GM19463 (cell line): ENCODE data around the gene MALT1.
"Not testable (repeated sequence)": the region's sequence is repeated elsewhere in the genome, so short reads cannot be mapped to it uniquely, and the experiment has no call there.

Experiments
- ATAC-seq: cut with Tn5 transposase; IDR thresholded peaks from one replicate; pipeline ENCODE4 v1.9.1; 2021; ENCODE audit warnings: mild to moderate bottlenecking, moderate library complexity; ENCODE audit not compliant: unreplicated experiment

Gene MALT1

GRCh38 chr18:58671111-58671631, at the start of gene MALT1:
MALT1 (plus strand) TSS chr18:58671465; CDS start chr18:58671644, 179 bp downstream.
- peak; percentile 73 for ATAC-seq

DNA sequence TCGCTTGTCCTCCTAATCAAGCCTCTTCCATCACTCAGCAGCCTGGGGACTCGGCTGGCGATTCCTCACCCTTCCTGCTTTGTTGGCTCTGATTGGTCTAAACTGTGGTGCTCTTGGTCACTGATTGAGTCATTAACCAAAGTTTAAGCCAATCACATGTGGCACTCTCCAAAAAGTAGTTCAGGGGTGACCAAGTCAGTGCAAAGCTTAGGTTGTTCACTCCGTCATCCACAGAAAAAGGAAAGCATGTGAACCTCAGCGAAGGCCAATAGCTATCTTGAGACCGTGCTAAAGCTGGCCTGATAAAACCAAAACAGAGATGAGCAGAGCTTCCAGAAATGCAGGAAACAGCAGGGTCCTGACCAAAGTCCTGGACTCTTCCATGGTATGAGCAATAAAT, 47.3 kb upstream of the MALT1 start:
- ATAC-seq = no peak

- no peak for ATAC-seq
These were observed 45.4 kb upstream of the MALT1 start for GRCh38 chr18:58625839-58626238.

GRCh38 chr18:58630071-58630470, 41.2 kb upstream of the MALT1 start:
- ATAC-seq = no peak

GRCh38 chr18:58631301-58631700, 40.0 kb upstream of the MALT1 start:
- ATAC-seq = no peak

DNA sequence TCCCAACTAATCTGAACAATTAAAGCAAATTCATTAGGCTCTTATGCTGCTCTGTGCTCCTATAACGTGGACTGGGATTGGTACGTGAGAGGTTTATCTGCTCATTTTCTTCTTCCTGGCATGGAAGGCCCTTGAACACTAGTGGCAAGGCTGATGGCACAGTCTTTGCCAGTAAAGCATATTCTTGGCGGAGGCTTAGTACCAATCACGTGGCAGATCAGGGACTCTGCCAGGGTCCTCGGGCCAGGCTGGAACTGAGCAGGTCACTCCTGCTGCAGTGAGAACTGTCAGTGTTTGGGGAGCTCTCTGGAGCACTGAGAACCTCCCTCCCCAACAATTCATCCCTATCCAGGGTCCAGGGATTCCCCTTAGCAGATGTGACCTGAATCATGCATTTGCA, 38.7 kb upstream of the MALT1 start:
- ATAC-seq = no peak

- no peak for ATAC-seq
These were observed 37.4 kb upstream of the MALT1 start for GRCh38 chr18:58633874-58634273.

GRCh38 chr18:58635891-58636290, 35.4 kb upstream of the MALT1 start:
- ATAC-seq = no peak

- no peak for ATAC-seq
These were observed 34.1 kb upstream of the MALT1 start for GRCh38 chr18:58637197-58637596.

GRCh38 chr18:58637946-58638345, 33.3 kb upstream of the MALT1 start:
- ATAC-seq = no peak

GRCh38 chr18:58638441-58638840, 32.8 kb upstream of the MALT1 start:
- no peak for ATAC-seq

DNA sequence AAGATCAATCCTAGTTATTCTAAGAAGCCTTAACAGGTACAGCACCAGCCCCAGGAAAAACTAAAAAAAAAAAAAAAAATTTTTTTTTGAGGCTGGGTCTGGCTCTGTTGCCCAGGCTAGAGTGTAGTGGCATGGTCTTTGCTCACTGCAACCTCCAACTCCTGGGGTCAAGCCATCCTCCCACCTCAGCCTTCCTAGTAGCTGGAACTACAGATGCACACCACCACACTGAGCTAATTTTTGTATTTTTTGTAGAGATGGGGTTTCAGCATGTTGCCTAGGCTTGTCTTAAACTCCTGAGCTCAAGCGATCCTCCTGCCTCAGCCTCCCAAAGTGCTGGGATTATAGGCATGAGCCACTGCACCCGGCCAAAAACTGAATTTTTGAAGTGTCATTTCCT, 32.0 kb upstream of the MALT1 start:
- no peak for ATAC-seq

DNA sequence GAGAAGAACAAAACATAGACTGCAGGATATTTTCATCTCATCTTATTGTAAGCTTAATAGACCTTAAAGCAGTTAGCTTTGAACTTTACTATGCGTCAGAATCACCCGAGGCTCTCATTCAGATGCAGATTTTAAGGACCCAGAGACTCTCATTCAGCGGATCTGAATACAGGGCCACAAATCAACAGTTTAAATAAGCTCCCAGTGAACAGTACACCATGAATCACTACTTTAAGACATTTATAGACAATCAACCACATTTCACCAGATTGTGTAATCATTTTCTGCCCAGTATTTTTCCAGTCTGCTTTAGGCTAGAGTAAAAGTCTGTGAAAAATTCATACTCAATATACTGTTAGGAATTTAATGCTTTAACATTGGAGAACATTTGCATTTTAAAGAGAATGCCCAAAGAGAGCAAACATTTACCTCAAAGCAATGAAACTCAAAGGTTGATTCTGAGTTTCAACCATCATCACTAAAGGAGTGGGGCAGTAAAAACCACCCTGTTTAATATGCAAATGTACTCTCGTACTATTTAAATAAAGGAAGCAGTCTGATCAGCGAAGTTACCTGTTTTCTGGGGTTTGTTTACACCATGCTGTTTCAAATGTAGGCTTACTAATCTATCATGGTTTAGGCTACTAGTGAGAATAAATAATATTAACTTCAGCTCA, 31.4 kb upstream of the MALT1 start:
- no peak for ATAC-seq

GRCh38 chr18:58640428-58640805, 30.8 kb upstream of the MALT1 start:
- no peak for ATAC-seq

GRCh38 chr18:58640891-58641610, 30.2 kb upstream of the MALT1 start:
- ATAC-seq = no peak

DNA sequence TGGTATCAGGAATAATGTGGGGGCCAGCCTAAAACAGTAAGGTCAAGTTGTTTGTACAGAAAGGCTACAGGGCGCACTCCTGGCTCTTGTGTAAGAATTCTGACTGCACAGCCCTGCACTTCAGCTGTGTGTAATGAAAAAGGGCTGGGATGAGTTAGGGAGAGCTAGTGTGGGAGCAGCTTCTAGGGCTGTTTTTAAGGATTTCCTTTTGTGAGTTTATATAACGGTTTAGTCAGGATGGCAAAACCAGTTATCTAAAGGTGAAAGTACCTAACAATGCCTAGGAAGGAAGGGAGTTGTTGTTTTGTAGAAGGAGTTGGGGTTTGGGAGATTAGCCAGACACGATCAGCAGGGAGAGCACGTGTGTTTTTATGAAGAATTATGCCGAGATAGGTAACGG, 27.7 kb upstream of the MALT1 start:
- ATAC-seq = not testable (repeated sequence)

- no peak for ATAC-seq
These were observed 25.9 kb upstream of the MALT1 start for GRCh38 chr18:58645398-58645797.

DNA sequence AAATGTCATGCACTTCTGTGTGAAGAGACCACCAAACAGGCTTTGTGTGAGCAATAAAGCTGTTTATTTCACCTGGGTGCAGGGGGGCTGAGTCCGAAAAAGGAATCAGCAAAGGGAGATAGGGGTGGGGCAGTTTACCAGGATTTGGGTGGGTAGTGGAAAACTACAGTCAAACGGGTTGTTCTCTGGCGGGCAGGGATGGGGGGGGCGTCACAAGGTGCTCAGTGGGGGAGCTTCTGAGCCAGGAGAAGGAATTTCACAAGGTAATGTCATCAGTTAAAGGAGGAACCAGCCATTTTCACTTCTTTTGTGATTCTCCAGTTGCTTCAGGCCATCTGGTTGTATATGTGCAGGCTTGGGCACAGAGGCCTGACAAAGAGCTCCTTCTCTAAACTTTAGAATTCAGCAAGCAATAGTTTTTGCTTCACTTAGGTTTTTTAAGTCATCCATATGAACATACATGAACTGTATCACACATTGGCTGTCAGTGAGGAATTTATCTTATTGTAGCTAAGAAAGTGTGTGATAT, 24.9 kb upstream of the MALT1 start:
- ATAC-seq = no peak

DNA sequence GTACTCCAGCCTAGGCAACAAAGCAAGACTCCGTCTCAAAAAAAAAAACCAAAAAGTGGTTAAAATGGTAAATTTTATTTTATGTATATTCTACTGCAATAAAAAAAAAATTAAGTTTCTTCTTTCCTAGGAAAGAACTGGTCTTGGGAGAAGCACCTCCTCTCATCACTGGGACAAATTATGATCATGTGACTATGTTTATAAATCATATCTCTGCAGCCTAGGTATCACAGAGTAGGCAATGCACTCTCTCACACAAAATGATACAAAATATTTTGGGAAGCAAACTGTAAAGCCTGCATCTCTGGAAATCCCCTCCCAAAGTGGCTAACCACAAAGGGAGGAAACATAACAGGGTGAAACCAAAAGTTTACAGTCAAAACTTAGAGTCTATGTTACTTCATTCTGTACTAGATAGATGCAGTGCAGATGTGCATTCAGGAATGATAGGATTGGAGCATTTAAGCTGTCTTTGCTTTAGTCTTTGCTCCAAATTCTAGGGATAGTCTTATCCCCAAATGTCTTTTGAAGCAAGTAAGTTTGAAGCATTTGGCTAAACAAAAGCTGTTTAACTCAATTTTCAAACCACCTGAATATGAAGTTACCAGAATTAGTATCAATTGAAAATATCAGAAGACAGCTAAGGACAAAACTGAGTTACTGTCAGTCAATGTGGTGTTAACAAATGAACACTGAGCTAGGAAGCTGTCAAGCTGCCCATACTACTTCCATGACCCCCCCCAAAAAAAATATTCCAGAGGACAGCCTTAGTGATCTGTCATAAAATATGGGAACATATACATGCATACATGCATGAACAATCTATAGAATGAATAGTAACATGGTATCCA, 21.1 kb upstream of the MALT1 start:
- peak; percentile 91 for ATAC-seq

- not testable (repeated sequence) for ATAC-seq
These were observed 20.4 kb upstream of the MALT1 start for GRCh38 chr18:58650830-58651229.

DNA sequence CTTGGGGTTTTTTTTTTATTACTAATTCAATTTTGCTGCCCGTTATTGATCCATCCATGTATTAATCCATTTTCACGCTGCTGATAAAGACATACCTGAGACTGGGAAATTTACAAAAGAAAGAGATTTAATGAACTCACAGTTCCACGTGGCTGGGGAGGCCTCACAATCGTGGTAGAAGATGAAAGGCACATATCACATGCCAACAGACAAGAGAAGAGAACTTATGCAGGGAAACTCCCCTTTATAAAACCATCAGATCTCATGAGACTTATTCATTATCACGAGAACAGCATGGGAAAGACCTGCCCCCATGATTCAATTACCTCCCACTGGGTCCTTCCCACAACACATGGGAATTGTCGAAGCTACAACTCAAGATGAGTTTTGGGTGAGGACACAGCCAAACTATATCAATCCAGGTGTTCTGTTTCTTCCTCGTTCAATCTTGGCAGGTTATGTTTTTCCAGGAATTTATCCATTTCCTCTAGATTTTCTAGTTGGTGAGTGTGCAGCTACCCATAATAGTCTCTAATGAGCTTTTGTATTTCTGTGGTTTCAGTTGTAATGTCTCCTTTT, 18.0 kb upstream of the MALT1 start:
- ATAC-seq = not testable (repeated sequence)
